GM21737 (cell line): Measurements from ENCODE around the gene MBP.

ENCODE experiments used
- ATAC-seq: cut with Tn5 transposase; IDR thresholded peaks from one replicate; pipeline ENCODE4 v1.9.1; 2021; ENCODE audit warnings: mild to moderate bottlenecking, moderate library complexity; ENCODE audit not compliant: unreplicated experiment

The MBP gene

DNA sequence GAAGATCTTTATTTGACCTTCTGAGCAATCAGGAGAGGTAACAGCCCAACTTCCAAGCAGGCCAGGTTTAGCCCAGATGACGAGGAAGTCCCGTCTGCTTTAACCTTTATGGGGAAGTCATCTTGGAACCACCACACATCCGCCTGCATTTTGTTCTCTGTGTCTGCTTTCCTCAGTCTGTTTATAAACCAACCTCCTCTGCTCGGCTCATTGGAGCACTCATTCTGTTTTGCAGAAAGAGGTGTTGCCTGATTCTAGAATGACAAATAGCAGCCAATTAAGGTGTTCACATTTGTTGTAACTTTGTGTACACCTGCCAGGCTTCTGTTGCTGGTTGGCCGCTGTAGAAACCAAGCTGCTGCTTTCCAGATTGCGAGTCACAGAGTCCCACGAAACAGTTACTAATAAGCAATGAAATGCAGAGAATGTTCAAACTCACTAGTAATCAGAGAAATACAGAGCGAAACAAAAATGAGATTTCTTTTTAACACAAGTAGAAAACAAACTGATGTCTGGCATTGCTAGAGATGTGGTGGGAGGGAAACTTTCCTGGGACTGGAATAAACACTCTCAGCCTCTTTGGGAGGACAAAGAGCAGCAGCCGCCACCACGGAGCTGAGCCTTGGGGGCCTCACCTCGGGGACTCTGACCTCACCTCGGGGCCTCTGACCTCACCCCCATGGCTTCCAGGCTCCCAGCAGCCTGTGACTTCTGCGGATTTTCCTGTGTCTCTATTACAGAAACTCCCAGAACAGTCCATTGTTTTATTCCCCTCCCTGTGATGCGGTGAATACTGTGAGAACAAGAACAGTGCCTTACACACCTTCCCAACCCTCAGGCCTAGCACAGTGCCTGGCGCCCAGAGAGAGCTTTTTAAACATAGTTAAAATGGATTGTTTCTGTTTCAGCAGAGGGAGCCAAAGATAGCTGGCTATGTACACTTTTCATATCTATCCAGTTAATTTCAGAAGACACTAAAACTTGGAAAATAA, 64.0 kb downstream of the MBP start:
- ATAC-seq, result no peak

DNA sequence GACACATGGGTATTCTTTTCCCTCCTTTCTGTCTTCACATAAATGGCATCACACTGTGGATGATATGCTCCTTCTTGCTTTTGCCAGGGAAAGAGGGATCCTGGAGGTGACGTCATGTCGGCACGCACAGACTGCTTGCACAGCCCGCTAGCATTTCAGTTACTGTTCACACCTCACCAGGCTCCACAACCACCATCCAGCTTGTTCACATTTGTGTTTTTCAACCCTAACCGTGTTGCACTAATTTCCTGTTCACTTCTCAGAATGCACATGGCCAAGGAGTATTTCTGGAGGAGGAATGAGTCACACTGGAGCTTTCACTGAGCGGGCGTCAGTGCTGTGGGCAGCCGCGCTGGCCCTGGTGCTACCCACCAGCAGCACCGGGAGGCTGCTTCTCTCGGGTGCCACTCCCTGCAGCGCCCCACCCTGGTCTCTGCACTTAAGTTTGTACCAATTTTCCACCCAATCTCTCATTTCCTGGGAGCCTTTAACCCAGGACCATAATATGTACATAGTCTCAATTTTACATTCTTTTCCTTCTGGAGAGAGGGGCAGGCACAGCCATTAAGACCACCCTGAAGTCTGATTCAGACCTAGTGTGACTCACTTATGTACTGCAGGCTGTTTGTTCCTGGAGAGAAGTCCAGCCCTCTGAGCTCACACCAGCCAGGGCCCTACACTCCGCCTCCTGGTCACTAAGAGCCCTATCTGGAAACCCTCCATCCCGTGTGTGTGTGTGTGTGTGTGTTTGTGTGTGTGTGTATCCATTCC, 65.1 kb downstream of the MBP start:
- ATAC-seq, result peak; percentile 31

- ATAC-seq, result no peak
These were observed 65.9 kb downstream of the MBP start for GRCh38 chr18:77066689-77067088.

- ATAC-seq, result no peak
These were observed 66.5 kb downstream of the MBP start for GRCh38 chr18:77066101-77066500.

GRCh38 chr18:77065221-77065981, 67.2 kb downstream of the MBP start:
- ATAC-seq, result peak; percentile 29

GRCh38 chr18:77063260-77063659, 69.3 kb downstream of the MBP start:
- ATAC-seq, result peak; percentile 41

DNA sequence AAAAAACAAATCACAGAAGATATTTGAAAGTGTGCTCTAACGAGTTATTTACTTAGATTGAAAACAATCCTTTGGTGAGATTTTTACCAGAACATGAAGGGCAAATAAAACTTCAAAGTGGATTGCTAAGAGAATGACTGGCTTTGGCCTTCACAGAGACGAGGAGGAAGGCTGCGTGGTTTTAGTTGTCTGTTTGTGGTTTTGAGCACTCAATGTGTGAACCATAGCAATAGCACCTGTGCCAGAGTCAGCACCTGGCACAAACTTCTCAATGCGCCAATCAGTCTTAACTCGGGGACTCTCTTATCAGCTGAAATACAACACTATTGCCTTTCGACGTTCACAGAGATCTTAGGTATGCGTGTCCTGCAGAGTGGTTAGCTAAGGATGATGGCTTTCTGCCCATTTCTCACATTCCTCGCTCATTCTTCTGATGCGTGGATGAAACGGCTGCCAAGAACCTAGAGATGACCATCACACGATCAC, 70.0 kb downstream of the MBP start:
- peak; percentile 55 for ATAC-seq

- peak; percentile 33 for ATAC-seq
These were observed 70.6 kb downstream of the MBP start for GRCh38 chr18:77061946-77062517.

GRCh38 chr18:77061281-77061945, 71.2 kb downstream of the MBP start:
- ATAC-seq, result no peak

GRCh38 chr18:77060151-77060550, 72.4 kb downstream of the MBP start:
- ATAC-seq, result no peak

- ATAC-seq, result no peak
These were observed 73.2 kb downstream of the MBP start for GRCh38 chr18:77059294-77059916.

DNA sequence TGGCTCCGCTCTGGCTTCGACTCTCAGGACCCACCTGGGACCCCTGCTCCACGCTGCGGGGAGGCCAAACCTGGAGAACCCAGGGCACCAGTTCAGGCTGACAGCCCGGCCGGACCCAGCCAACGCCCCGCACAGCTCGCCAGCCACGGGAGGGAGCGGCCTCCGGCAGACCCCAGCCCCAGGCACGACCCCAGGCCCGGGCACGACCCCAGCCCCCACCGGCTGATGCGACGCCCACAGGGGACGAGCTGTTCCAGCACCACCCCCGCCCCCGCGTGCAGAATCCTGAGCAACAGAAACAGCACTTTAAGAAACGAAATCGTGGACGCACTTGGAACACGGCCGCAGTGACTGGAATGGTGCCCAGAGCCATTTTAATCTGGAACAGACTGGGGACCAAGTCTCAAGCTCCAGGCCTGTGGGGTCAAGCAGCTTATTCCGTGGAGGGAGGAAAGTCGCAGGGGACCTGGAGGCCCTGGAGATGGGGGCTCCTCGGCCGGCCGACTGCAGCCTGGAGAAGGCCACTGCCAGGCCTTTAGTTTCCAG, 74.2 kb downstream of the MBP start:
- no peak for ATAC-seq

GRCh38 chr18:77057006-77057395, 75.6 kb downstream of the MBP start:
- ATAC-seq, result no peak

GRCh38 chr18:77056344-77057005, 76.1 kb downstream of the MBP start:
- ATAC-seq, result no peak

DNA sequence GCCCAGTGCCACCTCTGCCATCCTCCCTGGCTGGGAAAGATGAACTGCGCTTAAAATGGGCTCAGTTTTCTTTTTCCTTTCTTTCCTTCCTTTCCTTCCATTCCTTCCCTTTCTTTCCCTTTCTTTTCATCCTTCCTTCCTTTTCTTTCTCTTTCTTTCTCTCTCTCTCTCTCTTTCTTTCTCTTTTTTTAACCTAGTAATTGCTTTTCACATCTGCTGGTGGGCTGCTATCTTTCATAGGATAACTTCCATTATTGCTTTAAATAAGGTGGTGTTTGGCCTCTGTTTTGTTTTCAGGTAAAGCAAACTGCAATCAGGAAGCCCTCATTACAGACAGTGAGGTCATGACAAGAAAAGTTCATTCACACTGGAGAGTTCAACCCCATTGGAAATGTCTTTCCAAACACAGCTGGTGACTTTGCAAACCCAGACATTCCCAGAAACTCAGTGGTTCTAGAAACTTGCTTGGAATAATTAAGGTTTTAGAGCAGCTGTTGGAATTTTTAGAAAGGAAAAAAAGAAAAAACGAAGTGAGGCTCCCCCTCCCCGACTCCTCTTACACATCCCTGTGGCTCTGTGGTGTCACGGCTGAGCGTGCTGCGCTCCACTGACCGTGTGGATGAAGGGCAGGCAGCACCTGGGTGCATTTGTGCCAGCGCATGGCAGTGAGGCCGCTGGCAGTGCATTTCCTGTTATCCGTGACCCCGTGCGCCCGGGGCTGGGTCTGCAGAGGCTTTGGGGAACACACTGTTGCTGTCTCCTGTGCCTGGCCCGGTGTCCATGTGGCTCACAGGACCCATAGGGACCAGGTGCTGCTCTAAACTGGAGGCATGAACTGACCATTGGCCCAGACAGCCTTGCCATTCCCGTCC, 76.9 kb downstream of the MBP start:
- no peak for ATAC-seq

- peak; percentile 71 for ATAC-seq
These were observed 77.8 kb downstream of the MBP start for GRCh38 chr18:77054606-77055428.

DNA sequence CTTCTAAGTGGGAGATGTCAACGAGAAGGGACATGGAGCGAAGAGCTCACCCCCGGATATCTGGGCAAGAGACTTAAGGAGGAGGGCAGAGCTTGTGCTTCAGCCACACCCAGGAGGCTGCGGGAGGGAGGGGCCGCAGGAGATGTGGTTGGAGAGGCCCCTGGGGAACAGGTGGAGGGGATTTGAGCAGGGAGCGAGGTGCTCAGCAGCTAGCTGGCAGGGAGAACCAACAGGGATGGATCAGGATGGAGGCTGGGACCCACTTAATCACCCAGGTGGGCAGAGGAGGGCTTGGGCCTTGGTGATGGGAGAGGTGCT, 78.3 kb downstream of the MBP start:
- peak; percentile 7 for ATAC-seq
